Neural progenitor cell (in vitro differentiated cells): Measurements from ENCODE around the gene VSIG2.

ENCODE experiments used
- EZH2 ChIP-seq: fragments of 200-600 bp; sonication (generic); IDR thresholded peaks from 2 replicates; pipeline ENCODE4 v1.6.1; 2017; ENCODE audit warnings: antibody characterized with exemption, mild to moderate bottlenecking, moderate library complexity
- TF ChIP-seq, protein P1 (sequence below): fragments of 200-600 bp; sonication (generic); IDR thresholded peaks from 2 replicates; pipeline ENCODE4 v1.5.1; 2017; ENCODE audit warnings: antibody characterized with exemption, mild to moderate bottlenecking

DNA sequence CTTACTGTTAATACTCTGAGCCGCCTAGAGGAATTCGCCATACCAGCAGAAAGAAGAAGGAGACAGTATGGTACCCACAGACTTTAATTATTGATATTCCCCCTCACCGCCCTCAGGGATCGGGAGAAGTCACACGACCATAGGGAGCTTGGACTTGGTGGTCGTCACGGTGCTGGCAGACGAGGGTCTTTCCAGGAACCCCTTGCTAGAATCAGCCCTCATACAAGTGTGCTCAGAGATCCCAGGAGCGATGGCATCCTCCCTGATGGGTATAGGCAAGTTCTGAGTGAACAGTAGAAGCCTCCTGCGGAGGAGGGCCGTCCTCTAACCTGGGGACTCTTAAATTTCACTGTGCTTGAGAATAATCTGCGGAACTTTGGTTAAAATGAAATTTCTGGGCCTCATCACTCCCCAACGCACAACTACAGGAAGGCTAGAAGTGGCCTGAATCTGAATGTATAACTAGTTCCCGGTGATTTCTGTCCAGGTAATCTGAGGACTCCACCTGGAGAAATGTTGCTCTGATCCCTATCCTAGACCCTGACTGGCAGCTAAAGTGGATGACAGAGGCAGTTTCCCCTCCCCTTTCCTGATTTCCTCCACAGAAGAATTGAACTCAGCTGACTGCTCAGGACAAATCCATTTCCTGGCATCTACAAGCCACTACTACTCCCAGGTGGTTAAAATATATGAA, 4.5 kb downstream of the VSIG2 start:
- TF ChIP-seq, protein P1, sequence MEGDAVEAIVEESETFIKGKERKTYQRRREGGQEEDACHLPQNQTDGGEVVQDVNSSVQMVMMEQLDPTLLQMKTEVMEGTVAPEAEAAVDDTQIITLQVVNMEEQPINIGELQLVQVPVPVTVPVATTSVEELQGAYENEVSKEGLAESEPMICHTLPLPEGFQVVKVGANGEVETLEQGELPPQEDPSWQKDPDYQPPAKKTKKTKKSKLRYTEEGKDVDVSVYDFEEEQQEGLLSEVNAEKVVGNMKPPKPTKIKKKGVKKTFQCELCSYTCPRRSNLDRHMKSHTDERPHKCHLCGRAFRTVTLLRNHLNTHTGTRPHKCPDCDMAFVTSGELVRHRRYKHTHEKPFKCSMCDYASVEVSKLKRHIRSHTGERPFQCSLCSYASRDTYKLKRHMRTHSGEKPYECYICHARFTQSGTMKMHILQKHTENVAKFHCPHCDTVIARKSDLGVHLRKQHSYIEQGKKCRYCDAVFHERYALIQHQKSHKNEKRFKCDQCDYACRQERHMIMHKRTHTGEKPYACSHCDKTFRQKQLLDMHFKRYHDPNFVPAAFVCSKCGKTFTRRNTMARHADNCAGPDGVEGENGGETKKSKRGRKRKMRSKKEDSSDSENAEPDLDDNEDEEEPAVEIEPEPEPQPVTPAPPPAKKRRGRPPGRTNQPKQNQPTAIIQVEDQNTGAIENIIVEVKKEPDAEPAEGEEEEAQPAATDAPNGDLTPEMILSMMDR: no peak
- no peak for TF ChIP-seq EZH2
